Retinal pigment epithelial cell (primary cell): ENCODE data around the gene NDUFV3.
"Not testable (repeated sequence)": the region's sequence is repeated elsewhere in the genome, so short reads cannot be mapped to it uniquely, and the experiment has no call there.

Experiments used
- DNase-seq: peaks from one replicate; pipeline ENCODE4 v3.0.0-alpha.2; 2010; ENCODE audit warnings: low read depth
- H3K4me3 ChIP-seq: 2 replicates; pipeline ENCODE4 v1.5.1; 2011; ENCODE audit warnings: mild to moderate bottlenecking, low read length, control low read depth, moderate library complexity
- TF ChIP-seq, protein P1 (sequence below): conservative IDR thresholded peaks from 2 replicates; pipeline ENCODE4 v1.5.1; 2011; ENCODE audit warnings: low read depth, low read length, control low read depth, inconsistent platforms

Gene NDUFV3

DNA sequence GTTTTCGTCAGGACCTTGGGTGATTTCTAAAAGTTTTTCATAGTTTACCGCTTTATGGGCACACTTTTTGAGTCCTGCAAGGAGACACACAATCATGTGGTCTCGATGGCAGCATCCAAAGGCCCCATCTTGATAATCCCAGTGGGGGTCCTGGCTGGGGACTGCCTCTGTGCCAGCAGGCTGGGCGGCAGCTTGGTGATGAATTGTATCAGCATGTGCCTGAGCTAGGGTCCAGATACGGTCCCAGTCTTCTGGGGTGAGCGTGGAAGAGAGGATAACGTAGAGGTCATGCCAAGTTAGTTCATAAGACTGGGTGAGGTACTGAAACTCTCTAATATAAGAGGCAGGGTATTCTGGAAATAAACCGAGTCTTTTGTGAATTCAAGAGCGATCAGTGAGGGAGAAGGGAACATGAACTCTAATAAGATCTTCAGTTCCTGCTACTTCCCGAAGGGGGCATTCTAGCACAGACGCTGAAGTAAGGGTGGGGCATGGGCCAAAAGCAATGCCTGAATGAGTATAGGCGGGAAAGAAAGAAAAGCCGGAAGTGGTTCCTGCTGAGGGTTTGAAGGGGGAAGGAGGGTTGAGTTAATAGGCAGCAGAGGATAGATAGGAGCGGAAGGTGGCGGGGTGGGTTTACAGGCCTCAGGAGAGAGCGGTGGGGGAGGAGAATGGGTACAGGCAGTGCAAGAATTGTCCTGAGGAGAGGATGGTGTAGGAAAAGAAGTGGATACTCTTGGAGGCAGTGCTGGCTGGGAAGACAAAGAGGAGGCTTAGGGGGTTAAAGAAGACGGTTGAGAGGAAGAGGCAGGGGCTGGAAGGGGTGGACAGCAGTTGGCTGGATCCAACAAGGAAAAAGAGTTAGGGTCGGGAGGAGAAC, 30.7 kb downstream of the NDUFV3 start:
- DNase-seq, result peak; percentile 56
- TF ChIP-seq, protein P1, sequence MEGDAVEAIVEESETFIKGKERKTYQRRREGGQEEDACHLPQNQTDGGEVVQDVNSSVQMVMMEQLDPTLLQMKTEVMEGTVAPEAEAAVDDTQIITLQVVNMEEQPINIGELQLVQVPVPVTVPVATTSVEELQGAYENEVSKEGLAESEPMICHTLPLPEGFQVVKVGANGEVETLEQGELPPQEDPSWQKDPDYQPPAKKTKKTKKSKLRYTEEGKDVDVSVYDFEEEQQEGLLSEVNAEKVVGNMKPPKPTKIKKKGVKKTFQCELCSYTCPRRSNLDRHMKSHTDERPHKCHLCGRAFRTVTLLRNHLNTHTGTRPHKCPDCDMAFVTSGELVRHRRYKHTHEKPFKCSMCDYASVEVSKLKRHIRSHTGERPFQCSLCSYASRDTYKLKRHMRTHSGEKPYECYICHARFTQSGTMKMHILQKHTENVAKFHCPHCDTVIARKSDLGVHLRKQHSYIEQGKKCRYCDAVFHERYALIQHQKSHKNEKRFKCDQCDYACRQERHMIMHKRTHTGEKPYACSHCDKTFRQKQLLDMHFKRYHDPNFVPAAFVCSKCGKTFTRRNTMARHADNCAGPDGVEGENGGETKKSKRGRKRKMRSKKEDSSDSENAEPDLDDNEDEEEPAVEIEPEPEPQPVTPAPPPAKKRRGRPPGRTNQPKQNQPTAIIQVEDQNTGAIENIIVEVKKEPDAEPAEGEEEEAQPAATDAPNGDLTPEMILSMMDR, result peak; percentile 89
- H3K4me3 ChIP-seq, result no peak overlapping the region

DNA sequence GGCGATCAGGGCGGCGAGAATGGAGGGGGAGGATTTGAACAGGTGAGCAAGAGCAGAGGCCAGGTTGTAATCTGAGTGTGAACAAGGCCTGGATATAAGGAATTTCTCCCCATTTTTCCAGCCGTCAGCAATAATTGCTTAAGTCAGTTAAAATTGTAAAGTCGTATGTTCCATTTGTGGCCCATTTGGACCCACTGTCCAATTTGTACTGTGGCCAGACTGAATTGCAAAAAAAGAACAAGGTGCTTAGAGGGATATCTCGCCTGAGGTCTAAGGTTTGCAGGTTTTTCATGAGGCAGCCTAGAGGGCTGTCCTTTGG, 31.3 kb downstream of the NDUFV3 start:
- TF ChIP-seq, protein P1, result no peak
- DNase-seq, result no peak
- no peak overlapping the region for H3K4me3 ChIP-seq

DNA sequence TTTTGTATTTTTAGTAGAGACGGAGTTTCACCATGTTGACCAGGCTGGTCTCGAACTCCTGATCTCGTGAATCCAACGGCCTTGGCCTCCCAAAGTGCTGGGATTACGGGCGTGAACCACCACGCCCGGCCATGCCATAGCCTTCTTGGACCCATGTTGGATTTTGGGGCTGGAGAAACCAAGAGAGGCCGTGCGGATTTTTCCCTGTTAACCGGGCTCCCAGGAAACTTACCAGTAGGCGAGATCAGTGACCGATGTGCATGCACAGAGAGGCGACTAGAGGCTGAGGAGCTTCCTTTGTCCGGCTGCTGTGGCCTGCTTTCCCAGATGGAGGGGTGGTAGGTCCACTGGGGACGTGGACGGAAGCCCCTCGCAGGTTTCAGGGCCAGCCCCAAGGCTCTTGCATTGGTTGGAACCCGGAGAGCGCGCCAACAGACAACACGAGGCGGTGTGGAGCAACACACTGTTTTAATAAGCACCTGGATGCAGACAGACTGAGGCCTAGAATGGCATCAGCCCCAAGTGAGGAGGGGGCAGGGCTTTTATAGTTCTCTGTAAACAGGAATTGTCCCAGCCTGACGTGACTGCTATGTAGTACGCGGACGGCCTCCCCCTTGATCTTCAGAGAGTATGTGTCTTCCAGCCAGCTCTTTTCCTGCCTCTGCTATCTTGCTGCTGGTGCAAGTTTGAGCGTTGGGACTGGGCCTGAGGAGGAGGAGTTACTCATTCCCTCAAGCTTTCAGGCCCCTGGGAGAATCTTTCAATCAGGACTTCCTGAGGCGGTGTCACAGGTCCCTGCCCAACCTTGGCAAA, 32.2 kb downstream of the NDUFV3 start, which contains the start of gene ERVH48-1:
Gene ERVH48-1 (minus strand): TSS at position 517 of the 813 bp plus-strand sequence. CDS start 6,624 bp downstream, outside the sequence.
- TF ChIP-seq, protein P1, result no peak
- no peak for DNase-seq

DNA sequence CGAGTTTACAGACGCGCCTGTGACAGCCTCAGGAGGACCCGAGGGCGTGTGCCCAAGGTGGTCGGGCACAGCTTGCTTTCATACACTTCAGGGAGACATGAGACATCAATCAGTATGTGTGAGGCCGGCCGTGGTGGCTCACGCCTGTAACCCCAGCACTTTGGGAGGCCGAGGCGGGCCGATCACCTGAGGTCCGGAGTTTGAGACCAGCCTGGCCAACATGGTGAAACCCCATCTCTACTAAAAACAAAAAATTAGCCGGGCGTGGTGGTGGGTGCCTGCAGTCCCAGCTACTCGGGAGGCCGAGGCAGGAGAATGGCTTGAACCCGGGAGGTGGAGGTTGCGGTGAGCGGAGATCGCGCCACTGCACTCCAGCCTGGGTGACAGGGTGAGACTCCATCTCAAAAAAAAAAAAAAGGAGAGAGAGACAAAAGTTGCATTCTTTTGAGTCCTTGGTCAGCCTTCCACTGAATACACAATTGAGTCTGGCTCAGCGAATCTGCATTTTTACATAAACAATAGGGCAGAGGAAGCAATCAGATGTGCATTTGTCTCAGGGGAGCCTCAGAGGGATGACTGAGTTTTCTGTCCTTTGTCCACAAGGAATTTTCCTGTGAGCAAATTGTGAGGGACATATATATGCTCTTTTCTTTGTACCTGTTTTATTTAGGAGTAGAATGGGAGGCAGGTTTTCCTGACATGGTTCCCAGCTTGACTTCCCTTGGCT, 34.5 kb downstream of the NDUFV3 start:
- not testable (repeated sequence) for H3K4me3 ChIP-seq, DNase-seq

More for the DNA sequence above, 32.2 kb downstream of the NDUFV3 start, which contains the start of gene ERVH48-1:
- no peak within 1 kb of the TSS for H3K4me3 ChIP-seq

DNA sequence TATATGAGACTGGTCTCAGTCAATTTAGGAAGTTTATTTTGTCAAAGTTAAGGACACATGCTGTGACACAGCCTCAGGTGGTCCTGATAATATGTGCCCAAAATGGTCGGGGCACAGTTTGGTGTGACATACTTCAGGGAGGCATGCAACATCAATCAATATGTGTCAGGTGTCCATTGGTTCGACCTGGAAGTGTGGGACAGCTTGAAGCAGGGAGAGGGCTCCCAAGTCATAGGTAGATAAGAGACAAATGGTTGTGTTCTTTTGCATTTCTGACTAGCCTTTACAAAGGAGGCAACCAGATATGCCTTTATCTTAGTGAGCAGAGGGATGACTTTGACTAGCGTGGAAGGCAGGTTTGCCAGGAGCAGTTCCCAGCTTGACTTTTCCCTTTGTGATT, 36.9 kb downstream of the NDUFV3 start:
- TF ChIP-seq, protein P1, result no peak
- no peak overlapping the region for H3K4me3 ChIP-seq
- DNase-seq, result no peak

DNA sequence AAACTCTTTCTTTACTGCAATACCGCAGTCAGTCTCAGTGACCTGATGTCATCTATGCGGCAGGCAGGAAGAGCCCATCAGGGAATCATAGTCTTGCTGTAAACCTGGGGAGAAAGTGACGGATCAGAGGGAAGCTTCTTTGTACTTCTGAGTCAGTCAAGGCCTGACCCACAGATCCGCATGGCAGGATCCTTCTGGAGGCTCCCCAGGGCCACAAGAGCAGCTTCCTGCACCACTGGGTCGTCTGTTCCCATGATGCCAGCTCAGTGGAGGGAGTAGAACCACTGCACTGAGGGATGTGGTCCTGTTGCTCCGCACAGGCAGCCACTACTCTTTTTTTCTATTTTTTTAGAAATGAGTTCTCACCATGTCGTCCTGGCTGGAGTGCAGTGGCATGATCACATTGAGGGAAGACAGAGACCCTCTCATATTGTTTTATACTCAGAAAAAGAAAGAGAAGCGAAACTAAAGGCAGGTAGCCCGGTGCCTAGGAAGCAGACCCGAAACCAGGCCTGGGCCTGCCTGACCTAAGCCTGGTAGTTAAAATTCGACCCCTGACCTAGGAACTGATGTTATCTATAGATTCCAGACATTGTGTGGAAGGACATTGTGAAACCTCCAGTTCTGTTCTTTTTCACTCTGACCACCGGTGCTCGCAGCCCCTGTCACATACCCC, 38.6 kb downstream of the NDUFV3 start:
- TF ChIP-seq, protein P1, result no peak
- DNase-seq, result no peak

DNA sequence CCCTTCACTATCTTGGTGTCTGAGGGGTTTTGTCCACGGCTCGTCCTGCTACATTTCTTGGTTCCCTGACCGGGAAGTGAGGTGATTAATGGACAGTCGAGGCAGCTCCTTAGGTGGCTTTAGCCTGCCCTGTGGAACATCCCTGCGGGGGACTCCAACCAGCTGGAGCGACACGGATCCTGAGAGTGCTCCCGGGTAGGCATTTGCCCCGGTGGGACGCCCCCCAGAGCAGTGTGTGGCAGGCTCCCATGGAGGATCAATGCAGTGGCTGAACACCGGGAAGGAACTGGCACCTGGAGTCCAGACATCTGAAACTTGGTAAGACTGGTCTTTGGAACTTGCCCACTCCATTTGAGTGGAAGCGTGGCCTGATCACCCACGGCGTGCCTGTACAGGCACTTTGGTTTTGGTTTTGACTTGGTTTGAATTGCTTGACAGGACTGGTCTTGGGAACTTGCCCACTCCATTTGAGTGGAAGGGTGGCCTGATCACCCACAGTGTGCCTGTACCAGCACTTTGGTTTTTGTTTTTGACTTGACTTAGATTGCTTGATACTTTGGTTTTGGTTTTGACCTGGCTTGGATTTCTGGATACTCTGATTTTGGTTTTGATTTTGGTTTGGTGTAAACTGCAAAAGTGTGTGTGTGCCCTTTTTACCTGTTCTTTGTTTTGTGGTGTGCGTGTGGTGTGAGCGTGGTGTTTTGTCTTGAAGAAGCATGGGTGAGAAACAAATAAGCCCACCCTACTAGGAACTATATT, 39.4 kb downstream of the NDUFV3 start:
- not testable (repeated sequence) for H3K4me3 ChIP-seq, DNase-seq

More for the DNA sequence above, 38.6 kb downstream of the NDUFV3 start:
- H3K4me3 ChIP-seq, result no peak overlapping the region

DNA sequence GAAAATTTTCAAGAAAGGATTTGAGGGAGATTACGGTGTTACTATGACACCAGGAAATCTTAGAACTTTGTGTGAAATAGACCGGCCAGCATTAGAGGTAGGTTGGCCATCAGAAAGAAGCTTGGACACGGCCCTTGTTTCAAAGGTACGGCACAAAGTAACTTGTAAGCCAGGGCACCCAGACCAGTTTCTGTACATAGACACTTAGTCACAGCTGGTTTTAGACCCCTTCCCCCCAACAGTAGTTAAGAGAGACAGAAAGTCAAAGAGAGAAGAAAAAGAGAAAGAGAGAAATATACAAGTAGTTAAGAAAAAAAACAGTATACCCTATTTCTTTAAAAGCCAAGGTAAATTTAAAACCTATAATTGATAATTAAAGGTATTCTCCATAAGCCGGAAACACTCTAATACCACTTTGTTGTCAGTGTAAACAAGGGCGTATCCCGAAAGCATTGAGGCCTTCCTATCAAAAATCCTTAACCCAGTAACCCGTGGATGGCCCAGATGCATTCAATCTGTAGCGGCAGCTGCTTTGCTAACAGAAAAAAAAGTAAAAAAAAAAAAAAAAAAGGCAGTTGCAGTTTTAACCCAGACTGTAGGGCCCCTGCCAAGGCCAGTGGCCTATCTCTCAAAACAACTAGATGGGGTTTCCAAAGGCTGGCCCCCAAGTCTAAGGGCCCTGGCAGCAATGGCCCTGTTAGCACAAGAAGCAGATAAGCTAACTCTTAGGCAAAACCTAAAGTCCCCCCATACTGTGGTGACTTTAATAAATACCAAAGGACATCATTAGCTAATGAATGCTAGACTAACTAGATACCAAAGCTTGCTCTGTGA, 40.2 kb downstream of the NDUFV3 start:
- peak; percentile 7 for DNase-seq
- H3K4me3 ChIP-seq, result not testable (repeated sequence)

DNA sequence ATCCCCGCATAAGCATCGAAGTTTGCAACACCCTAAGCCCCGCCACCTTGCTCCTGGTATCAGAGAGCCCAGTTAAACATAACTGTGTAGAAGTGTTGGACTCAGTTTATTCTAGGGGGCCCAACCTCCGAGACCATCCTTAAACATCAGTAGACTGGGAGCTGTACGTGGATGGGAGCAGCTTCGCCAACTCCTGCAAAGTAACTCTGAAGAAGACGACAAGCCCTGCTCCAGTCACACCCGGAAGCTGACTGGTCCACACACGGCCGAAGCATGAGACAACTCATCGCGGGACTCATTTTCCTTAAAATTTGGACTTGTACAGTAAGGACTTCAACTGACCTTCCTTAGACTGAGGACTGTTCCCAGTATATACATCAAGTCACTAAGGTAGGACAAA, 40.9 kb downstream of the NDUFV3 start:
- DNase-seq, H3K4me3 ChIP-seq: not testable (repeated sequence)

DNA sequence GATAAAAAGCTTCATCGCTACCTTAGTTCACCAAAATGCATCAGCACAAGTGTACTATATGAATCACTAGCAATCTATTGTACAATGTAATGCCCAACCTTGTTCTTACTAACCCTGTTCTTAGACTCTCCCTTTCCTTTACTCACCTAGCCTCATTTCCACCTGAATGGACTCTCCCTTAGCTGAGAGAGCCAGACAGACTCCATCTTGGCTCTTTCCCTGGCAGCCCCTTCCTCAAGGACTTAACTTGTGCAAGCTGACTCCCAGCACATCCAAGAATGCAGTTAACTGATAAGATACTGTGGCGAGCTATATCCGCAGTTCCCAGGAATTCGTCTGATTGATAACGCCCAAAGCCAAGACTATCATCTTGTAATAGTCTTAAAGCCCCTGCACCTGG, 43.3 kb downstream of the NDUFV3 start:
- H3K4me3 ChIP-seq, DNase-seq: not testable (repeated sequence)
